Fibroblast of the aortic adventitia (primary cell): ENCODE measurements around the gene RPS24. TPM values are rescaled to one million over a fixed set of nuclear protein-coding genes. Genes with fewer than 3 reads are reported as not detected.

Experiments
- DNase-seq: peaks from one replicate; pipeline ENCODE4 v3.0.0-alpha.2; 2010; ENCODE audit warnings: low read depth
- H3K4me3 ChIP-seq: 2 replicates; pipeline ENCODE4 v1.5.1; 2011; ENCODE audit warnings: low read depth, mild to moderate bottlenecking, control low read depth, low read length, moderate library complexity
- total RNA-seq: library from RNA; depleted of rRNA; stranded (reverse); fragments of >200 nt; gene quantifications from 2 replicates; pipeline ENCODE4 v1.2.3, GENCODE V29; 2012; ENCODE audit warnings: low replicate concordance
- TF ChIP-seq, protein P1 (sequence below): IDR thresholded peaks from 2 replicates; pipeline ENCODE4 v1.5.1; 2011; ENCODE audit warnings: mild to moderate bottlenecking, low read length, control low read depth, inconsistent platforms; ENCODE audit not compliant: insufficient read depth

The RPS24 gene
- total RNA-seq, 1 donor, result 3,613 TPM

- H3K4me3 ChIP-seq, result no peak overlapping the region
- DNase-seq, result no peak
- TF ChIP-seq, protein P1, sequence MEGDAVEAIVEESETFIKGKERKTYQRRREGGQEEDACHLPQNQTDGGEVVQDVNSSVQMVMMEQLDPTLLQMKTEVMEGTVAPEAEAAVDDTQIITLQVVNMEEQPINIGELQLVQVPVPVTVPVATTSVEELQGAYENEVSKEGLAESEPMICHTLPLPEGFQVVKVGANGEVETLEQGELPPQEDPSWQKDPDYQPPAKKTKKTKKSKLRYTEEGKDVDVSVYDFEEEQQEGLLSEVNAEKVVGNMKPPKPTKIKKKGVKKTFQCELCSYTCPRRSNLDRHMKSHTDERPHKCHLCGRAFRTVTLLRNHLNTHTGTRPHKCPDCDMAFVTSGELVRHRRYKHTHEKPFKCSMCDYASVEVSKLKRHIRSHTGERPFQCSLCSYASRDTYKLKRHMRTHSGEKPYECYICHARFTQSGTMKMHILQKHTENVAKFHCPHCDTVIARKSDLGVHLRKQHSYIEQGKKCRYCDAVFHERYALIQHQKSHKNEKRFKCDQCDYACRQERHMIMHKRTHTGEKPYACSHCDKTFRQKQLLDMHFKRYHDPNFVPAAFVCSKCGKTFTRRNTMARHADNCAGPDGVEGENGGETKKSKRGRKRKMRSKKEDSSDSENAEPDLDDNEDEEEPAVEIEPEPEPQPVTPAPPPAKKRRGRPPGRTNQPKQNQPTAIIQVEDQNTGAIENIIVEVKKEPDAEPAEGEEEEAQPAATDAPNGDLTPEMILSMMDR, result no peak
Measured at GRCh38 chr10:78042752-78043104, 9.1 kb downstream of the RPS24 start.

DNA sequence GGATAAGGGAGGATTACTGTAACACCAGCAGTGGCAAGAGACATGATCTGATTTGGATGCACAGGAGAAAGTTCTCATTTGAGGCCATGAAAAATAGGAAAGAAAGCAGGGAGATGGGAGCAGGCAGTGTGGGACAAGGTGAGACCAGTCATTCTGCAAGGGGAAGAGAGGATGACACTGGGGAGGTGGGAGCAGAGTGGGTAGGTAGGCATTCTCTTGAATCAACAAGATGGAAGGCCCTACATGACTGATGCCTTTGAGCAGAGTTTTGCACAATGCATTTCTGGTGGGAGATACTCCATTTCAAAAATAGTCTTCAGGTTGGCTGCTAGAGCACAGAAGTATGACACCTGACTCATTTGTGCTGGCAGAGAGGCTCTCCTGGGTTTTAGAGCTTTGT is 10.5 kb downstream of the RPS24 start:
- TF ChIP-seq, protein P1, result no peak
- H3K4me3 ChIP-seq, result no peak overlapping the region
- DNase-seq, result no peak

DNA sequence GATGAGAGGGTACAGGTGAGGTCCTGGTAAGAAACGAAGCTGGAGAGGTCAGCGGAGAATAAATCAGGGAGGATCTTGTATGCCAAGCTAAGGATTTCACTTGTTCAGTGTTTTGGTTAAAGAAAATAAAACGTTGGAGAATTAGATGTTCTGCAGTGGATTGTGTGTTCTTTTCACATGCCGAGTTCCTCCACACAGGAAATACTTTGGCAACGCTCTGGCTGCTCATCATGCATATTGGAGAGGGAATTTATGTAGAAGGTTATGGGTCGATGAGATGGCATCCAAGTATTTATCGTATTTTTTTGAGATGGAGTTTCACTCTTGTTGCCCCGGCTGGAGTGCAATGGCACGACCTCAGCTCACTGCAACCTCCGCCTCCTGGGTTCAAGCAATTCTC is 11.0 kb downstream of the RPS24 start:
- TF ChIP-seq, protein P1, result no peak
- no peak overlapping the region for H3K4me3 ChIP-seq
- no peak for DNase-seq

DNA sequence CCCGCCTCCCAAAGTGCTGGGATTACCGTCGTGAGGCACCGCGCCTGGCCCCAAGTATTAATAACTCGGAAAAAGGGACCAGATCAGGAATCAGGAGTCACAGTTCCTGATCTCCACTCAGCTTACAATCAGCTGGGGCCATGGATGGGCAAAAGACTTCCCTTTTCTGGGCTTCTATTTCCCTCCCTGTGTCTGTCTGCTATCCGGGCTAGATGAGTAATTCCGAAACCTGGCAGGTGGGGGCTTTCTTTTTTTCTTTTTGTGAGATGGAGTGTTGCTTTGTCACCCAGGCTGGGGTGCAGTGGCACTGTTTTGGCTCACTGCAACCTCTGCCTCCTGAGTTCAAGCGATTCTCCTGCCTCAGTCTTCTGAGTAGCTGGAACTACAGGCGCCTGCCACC is 11.6 kb downstream of the RPS24 start:
- TF ChIP-seq, protein P1, result no peak
- no peak for DNase-seq
- no peak overlapping the region for H3K4me3 ChIP-seq

DNA sequence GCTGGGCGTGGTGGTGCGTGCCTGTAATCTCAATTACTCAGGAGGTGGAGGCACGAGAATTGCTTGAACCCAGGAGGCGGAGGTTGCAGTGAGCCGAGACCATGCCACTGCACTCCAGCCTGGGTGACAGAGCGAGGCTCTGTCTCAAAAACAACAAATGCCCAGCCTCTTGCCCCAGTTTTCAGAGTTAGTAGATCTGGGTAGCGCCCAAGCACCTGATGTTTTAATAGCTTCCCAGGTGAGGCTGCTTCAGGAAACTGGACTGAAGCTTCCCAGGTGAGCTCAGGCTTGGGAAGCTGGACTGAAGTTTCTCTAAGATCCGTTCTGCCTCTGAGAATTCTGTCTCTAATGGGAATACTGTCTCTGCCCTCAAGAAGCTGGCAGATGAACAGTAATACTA is 12.2 kb downstream of the RPS24 start:
- DNase-seq, result no peak
- TF ChIP-seq, protein P1, result no peak
- H3K4me3 ChIP-seq, result no peak overlapping the region

DNA sequence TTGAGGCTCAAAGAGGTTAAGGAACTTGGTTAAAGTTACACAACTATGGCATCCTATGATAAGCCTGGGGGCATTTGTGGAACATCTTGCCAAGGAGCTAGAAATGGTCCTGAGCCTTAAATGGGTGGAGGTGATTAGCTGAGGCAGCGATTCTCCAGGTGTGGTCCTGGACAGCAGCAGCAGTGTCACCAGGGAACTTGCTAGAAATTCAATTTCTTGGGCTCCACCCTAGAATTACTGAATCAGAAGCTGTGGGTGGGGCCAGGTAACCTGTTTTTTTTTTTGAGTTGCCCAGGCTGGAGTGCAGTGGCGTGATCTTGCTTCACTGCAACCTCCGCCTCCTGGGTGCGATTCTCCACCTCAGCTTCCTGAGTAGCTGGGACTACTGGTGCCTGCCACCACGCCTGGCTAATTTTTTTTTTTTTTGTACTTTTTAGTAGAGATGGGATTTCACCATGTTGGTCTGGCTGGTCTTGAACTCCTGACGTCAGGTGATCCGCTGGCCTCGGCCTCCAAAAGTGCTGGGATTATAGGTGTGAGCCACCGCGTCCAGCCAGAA is 13.1 kb downstream of the RPS24 start:
- no peak for DNase-seq
- TF ChIP-seq, protein P1, result no peak
- H3K4me3 ChIP-seq, result no peak overlapping the region

- TF ChIP-seq, protein P1, result peak; percentile 95
- DNase-seq, result peak; percentile 90
Measured at GRCh38 chr10:78047314-78047891, 13.7 kb downstream of the RPS24 start.

More at GRCh38 chr10:78047314-78047891, 13.7 kb downstream of the RPS24 start:
- H3K4me3 ChIP-seq, result no peak overlapping the region
